ENCODE measurements around the gene TEX22.

Gene TEX22

DNA sequence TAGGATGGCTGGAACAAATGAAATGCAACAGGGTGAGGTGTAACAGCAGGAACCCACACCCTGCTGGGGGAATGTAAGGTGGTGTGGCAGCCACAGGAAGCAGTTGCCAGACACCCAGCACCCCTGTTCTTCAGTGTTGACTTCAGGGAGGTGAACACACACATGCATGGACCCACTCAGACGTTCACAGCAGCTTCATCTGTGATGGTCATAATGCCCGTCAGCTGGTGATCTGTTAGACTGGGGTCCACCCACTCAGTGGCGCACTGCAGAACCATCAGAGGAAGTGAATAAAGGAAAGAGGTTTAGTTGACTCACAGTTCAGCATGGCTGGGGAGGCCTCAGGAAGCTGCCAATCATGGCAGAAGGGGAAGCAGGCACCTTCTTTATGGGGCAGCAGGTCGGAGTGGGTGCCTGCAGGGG, 22.7 kb upstream of the TEX22 start:
- TF ChIP-seq, protein P1, sequence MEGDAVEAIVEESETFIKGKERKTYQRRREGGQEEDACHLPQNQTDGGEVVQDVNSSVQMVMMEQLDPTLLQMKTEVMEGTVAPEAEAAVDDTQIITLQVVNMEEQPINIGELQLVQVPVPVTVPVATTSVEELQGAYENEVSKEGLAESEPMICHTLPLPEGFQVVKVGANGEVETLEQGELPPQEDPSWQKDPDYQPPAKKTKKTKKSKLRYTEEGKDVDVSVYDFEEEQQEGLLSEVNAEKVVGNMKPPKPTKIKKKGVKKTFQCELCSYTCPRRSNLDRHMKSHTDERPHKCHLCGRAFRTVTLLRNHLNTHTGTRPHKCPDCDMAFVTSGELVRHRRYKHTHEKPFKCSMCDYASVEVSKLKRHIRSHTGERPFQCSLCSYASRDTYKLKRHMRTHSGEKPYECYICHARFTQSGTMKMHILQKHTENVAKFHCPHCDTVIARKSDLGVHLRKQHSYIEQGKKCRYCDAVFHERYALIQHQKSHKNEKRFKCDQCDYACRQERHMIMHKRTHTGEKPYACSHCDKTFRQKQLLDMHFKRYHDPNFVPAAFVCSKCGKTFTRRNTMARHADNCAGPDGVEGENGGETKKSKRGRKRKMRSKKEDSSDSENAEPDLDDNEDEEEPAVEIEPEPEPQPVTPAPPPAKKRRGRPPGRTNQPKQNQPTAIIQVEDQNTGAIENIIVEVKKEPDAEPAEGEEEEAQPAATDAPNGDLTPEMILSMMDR (IDR thresholded peaks at IDR 0.05; ENCODE audit: insufficient read depth, low read depth, low read length, missing control alignments), result no peak
- H3K4me3 ChIP-seq (ENCODE audit: low read length), result no peak overlapping the region
- no peak for DNase-seq (ENCODE audit: low read depth)

DNA sequence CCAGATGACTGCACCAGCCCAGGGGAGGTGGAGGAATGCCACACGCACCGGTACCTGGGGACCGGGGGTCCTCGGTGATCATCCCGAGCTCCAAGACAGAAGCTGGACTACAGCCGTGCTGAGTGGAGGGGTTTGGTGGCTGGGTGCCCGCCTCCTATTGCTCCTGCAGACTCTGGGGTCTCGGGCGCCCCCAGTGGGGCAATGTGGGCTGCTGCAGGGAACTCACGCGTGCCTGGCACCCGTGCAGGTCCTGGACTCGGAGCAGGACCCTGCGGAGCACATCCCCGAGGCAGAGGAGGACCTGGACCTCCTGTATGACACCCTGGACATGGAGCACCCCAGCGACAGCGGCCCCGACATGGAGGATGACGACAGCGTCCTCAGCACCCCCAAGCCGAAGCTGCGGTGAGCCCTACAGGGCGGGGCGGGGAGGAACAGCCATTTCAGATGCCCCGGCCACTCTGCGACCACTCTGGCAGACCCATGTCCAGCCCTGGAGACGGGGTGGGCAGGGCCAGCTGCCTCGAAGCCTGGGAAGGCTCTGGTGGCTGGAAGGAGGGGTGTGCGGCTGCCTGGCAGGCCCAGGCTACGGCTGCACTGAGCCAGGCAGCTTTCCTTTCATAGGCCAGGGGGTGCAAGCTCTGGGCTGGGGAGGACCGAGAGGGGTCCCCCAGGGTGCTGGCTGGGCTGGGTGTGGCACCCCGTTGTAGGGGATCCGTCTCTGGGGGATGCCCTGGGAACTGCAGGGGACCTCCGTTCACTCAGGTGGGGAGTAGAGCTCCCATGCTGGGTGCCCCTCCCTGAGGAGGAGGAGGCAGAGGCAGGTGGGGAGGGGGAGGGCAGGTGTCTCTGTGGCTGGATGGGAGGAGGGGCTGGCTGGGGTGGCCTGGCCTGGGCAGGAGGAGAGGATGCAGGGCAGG, 21.6 kb upstream of the TEX22 start:
- TF ChIP-seq, protein P1 (IDR thresholded peaks at IDR 0.05; ENCODE audit: insufficient read depth, low read depth, low read length, missing control alignments), result no peak
- H3K4me3 ChIP-seq (ENCODE audit: low read length), result no peak overlapping the region
- DNase-seq (ENCODE audit: low read depth), result no peak

DNA sequence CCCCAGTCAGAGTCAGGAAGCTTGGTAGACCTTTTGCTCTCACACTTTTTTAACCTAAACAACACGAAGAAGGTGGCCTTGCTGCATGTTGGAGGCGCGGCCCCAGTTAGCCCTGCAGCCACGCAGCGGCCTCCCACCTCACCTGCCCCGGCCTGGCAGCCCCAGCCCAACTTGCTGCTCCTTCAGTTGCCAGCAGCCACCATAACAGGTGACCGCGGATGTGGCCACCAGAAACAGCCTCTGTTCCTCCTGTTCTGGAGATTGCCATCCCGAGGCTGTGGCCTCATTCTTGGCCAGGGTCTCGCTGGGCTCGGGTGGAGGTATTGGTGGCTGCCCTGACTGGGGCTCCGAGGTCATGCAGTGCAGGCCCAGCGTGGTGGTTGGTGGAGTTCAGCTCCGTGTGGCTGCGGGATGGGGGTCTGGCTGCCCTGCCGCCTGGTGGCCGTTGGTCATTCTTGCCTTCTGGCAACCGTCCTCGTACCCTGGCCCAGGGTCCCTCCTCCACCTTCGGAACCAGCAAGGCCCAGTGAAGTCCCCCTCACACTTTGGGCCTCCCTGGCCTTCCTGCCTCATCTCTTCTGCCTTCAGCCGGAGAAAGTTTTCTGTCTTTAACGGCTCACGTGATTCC, 20.7 kb upstream of the TEX22 start:
- H3K4me3 ChIP-seq (ENCODE audit: low read length), result no peak overlapping the region
- TF ChIP-seq, protein P1 (IDR thresholded peaks at IDR 0.05; ENCODE audit: insufficient read depth, low read depth, low read length, missing control alignments), result no peak
- DNase-seq (ENCODE audit: low read depth), result no peak

DNA sequence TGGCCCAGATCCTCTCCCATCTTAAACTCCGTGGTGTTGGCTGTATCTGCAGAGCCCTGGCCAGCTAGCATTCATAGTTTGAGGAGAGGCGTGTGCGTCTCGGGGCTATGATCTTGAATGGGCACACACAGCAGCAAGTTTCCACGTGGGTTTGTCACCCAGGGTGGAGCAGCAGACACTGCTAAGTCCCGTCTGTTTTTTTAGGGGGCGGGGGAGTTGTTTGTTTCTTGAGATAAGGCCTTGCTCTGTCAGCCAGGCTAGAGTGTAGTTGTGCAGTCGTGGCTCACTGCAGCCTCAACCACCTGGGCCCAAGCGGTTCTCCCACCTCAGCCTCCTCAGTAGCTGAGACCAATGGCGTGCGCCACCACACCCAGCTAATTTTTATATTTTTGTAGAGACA, 20.1 kb upstream of the TEX22 start:
- TF ChIP-seq, protein P1 (IDR thresholded peaks at IDR 0.05; ENCODE audit: insufficient read depth, low read depth, low read length, missing control alignments), result no peak
- DNase-seq (ENCODE audit: low read depth), result no peak
- H3K4me3 ChIP-seq (ENCODE audit: low read length), result no peak overlapping the region

DNA sequence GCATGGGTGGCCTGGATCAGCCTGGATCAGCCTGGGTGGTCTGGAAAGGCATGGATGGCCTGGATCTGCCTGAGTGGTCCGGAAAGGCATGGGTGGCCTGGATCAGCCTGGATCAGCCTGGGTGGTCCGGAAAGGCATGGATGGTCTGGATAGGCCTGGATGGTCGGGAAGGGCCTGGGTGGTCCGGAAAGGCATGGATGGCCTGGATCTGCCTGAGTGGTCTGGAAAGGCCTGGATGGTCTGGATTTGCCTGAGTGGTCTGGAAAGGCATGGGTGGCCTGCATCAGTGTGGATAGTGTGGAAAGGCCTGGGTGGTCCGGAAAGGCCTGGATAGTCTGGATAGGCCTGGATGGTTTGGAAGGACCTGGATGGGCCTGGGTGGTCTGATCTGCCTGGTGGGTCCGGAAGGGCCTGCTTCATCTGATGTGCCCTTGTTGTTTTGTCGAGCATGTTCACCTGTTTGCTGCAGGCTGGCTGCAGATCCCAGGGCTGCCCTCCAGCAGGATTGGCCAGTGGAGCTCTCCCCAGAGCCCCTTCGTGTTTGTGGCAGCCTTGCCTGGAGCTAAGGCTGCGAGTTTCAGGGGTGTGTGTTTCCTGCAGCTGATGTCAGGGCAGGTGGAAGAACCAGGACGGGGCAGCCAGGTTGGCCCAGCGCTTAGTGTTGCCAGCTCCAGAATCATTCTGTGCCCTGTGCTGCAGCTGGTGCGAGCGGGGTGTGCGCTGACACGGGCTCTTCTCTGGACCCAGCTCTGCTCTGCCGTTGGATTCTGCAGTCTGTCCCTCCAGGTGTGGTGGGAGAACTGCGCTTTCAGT, 19.3 kb upstream of the TEX22 start:
- no peak overlapping the region for H3K4me3 ChIP-seq (ENCODE audit: low read length)
- no peak for DNase-seq (ENCODE audit: low read depth)
- TF ChIP-seq, protein P1 (IDR thresholded peaks at IDR 0.05; ENCODE audit: insufficient read depth, low read depth, low read length, missing control alignments), result no peak

DNA sequence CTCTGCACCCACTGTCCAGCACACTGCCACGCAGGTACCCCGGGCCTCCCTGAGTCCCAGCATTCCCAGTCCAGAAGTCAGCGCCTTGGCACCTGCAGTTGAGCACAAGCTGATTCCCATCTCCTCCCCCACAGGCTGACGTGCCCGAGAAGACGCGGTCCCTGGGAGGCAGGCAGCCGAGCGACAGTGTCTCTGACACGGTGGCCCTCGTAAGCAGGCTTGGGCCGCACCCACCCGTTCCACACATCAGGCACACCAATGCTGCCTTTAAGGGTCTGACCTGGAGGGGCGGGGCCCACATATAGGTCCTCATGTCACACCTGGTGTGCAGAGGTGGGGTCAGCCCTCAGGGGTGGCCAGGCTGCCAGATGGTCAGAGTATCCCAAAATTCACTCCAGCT, 18.4 kb upstream of the TEX22 start:
- TF ChIP-seq, protein P1 (IDR thresholded peaks at IDR 0.05; ENCODE audit: insufficient read depth, low read depth, low read length, missing control alignments), result no peak
- DNase-seq (ENCODE audit: low read depth), result no peak
- no peak overlapping the region for H3K4me3 ChIP-seq (ENCODE audit: low read length)

Measured in epithelial cell of esophagus (primary cell).